ENCODE data around the gene C1R. TPM values are rescaled to one million over a fixed set of nuclear protein-coding genes. Genes with fewer than 3 reads are reported as not detected.
"Not testable (repeated sequence)": the region's sequence is repeated elsewhere in the genome, so short reads cannot be mapped to it uniquely, and the experiment has no call there.

The C1R gene
- total RNA-seq, 2 donors from 2014 or later, result 191 to 467 TPM

DNA sequence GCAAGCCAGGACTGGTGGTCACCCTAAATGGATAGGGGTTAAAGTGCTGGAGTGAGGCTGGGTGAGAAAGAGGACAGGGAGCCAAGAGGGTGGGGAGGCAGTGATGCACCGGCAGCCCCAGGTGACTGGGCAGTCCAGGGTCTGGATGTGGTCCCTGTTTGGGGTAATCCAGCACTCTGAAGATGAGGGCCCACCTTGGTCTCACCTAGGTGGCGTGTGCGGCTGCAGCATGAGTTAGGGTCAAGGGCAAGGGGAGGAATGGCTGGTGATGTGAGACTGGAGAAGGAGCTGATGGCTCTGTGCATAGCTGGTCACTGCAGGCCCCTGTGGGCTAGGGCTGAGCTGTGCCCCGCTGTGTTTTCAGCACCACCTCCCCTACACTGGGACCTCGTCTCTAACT is 18.4 kb upstream of the C1R start:
- Histone ChIP-seq H3K9me3 (peaks cover 3 to 9% of the 10 kb centered on the region in 2 donors), H3K27ac (no peak overlapping the region), H3K27me3 (no peaks in the 10 kb centered on the region), H3K36me3 (peaks cover 8% of the 10 kb centered on the region), H3K4me1 (peaks cover 0 to 24% of the 10 kb centered on the region in 2 donors), H3K4me3 (no peak overlapping the region)
- no peak for DNase-seq (ENCODE audit: low spot score)
- TF ChIP-seq, protein P1, sequence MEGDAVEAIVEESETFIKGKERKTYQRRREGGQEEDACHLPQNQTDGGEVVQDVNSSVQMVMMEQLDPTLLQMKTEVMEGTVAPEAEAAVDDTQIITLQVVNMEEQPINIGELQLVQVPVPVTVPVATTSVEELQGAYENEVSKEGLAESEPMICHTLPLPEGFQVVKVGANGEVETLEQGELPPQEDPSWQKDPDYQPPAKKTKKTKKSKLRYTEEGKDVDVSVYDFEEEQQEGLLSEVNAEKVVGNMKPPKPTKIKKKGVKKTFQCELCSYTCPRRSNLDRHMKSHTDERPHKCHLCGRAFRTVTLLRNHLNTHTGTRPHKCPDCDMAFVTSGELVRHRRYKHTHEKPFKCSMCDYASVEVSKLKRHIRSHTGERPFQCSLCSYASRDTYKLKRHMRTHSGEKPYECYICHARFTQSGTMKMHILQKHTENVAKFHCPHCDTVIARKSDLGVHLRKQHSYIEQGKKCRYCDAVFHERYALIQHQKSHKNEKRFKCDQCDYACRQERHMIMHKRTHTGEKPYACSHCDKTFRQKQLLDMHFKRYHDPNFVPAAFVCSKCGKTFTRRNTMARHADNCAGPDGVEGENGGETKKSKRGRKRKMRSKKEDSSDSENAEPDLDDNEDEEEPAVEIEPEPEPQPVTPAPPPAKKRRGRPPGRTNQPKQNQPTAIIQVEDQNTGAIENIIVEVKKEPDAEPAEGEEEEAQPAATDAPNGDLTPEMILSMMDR (IDR thresholded peaks at IDR 0.05), result no peak

DNA sequence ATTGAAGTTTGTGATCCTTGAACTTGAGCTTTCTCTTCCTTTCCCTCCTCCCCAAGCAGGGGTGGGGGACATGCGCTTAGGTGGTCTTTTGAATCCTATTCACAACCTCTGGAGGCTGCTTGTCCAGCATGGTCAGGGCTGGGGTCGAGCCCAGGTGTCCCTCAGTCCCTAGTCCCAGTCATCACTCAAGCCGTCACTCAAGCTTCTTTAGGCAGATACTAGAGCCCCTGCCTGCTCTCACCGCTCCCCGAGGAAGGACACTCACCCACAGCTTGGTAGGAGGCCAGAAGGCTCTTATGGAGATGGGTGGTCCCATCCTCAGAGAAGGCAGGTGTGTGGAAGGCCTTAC is 17.3 kb upstream of the C1R start:
- peaks cover 8% of the 10 kb centered on the region for H3K36me3 ChIP-seq
- H3K4me3 ChIP-seq, result peak overlapping the region; percentile 44 to 50
- peaks cover 0 to 24% of the 10 kb centered on the region in 2 donors for H3K4me1 ChIP-seq
- no peaks in the 10 kb centered on the region for H3K27me3 ChIP-seq
- peaks cover 3 to 10% of the 10 kb centered on the region in 2 donors for H3K9me3 ChIP-seq
- peak overlapping the region; percentile 81 to 84 for H3K27ac ChIP-seq
- TF ChIP-seq, protein P1 (IDR thresholded peaks at IDR 0.05), result no peak
- no peak for DNase-seq (ENCODE audit: low spot score)

DNA sequence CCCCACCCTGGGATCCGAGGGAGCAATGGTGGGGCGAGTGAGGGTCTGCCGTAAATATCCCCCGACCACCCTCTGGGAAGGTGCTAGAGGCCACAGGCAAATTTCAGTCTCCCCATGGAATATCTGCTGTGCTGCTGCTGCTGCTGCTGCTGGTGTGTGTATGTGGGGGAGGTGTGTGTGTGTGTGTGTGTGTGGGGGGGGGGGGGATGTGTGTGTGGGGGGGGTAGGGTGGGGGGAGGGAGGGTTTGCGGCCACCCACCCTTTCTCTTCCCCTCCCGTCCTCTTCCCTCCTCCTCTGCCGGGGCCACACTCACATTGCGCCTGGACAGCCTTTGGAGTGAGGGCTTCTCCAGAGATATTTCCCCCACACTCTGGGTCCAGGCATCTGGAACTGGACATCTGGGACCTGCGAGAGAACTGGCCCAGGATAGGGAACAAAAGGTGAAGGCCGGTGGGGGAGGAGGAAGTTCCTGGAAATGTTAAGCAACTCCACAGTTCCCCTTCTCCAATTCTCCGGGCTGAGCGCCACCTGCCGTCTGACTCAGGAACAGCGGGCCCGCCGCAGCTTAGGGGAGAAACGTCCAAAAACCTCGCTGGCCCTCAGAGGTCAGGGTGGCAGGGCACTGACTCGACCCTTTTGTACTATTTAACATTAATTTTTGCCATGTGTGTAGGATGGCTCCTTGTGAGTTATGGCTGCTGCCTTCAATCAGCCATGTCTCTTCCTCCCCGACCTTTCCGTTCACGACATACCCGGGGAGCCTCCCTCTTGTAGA is 16.7 kb upstream of the C1R start, which contains the start of gene C1RL:
Gene C1RL, minus strand, starts transcription at position 419 of the 776 bp plus-strand sequence. Its CDS starts 34 bp downstream, at position 385.
- H3K4me1 ChIP-seq, result peaks cover 0 to 24% of the 10 kb centered on the region in 2 donors
- peak within 1 kb of the TSS; percentile 81 to 84 for H3K27ac ChIP-seq
- peak within 1 kb of the TSS; percentile 44 to 50 for H3K4me3 ChIP-seq
- no peaks in the 10 kb centered on the region for H3K27me3 ChIP-seq
- peaks cover 3 to 10% of the 10 kb centered on the region in 2 donors for H3K9me3 ChIP-seq
- H3K36me3 ChIP-seq, result peaks cover 8% of the 10 kb centered on the region
- DNase-seq (ENCODE audit: low spot score), result peak; percentile 97
- TF ChIP-seq, protein P1 (IDR thresholded peaks at IDR 0.05), result peak; percentile 96 to 97

DNA sequence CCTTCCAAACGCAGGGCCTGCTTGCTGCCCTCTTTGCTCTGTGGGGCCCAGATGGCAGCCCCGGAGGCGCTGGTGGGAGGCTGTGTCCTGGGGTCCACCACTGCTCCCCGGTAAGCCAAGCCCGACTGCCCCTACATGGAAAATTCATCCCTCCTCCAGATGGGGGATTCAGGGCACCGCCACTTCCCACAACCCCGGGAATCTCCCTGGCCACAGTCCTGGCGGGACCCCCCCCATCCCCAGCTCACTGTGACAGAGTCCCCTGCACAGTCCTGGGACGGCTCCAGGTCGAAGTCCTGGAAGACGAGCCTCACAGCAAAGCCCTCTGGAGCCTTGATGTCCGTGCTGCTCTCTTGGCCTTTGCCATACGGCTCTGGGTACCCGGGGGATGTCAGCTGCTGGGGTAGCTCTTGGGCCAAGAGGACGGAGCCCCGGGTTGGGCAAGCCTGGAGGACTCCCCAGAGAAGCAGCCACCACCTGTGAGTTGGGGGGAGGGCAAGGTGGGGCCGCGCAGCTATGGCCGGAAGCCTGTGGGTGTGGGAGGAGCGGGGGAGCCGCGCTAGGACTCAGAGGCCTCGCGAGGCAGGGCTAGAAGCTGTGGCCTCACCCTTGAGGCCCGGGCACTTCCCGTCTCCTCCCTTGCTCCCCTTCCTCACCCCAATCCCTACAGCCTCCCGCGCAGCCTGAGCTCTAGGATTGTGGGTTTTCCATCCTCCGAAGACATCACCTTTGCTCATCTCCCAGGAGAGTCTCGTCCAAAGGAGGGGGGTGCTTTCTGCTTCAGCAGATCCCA is 16.0 kb upstream of the C1R start:
- TF ChIP-seq, protein P1 (IDR thresholded peaks at IDR 0.05), result no peak
- H3K4me1 ChIP-seq, result peaks cover 0 to 19% of the 10 kb centered on the region in 2 donors
- peak overlapping the region; percentile 81 to 84 for H3K27ac ChIP-seq
- H3K27me3 ChIP-seq, result no peaks in the 10 kb centered on the region
- peaks cover 3 to 10% of the 10 kb centered on the region in 2 donors for H3K9me3 ChIP-seq
- peak overlapping the region; percentile 44 to 50 for H3K4me3 ChIP-seq
- peaks cover 8% of the 10 kb centered on the region for H3K36me3 ChIP-seq
- DNase-seq (ENCODE audit: low spot score), result peak; percentile 79

DNA sequence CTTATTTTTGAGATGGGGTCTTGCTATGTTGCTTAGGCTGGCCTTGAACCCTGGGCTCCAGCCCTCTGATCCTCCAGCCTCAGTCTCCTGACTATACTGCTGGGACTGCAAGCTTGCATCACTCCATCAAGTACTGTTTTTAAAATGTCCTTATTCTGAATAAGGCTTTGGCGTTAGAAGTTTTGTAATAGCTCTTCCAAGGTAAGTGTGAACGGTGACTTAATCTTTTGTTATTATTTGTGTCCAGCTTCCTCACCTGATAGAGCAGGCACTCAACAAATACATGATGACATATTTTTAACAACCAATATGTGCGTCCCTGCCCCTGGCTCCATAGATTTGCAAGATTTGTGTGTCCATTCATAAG is 15.4 kb upstream of the C1R start:
- H3K36me3 ChIP-seq, result peaks cover 8% of the 10 kb centered on the region
- H3K4me3 ChIP-seq, result peak overlapping the region; percentile 44 to 50
- DNase-seq (ENCODE audit: low spot score), result no peak
- H3K27me3 ChIP-seq, result no peaks in the 10 kb centered on the region
- peaks cover 0 to 15% of the 10 kb centered on the region in 2 donors for H3K4me1 ChIP-seq
- H3K27ac ChIP-seq, result peak overlapping the region; percentile 81 to 84
- peaks cover 3 to 10% of the 10 kb centered on the region in 2 donors for H3K9me3 ChIP-seq
- TF ChIP-seq, protein P1 (IDR thresholded peaks at IDR 0.05), result no peak

DNA sequence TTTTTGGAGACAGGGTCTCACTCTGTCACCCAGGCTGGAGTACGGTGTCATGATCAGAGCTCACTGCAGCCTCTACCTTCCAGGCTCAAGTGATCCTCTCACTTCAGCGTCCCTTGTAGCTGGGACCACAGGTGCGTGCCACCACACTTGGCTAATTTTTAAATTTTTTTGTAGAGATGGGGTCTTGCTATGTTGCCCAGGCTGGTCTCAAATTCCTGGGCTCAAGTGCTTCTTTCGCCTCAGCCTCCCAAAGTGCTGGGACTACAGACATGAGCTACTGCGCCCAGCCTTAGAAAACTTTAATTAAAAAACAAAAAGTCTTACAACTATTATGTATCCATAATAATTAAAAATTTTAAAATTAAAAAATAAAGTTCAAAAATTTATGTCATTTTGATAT is 14.9 kb upstream of the C1R start:
- Histone ChIP-seq H3K27ac (peak overlapping the region in 1 of 2 donors; percentile 84), H3K4me1 (peaks cover 0 to 15% of the 10 kb centered on the region in 2 donors)
- not testable (repeated sequence) for H3K4me3 ChIP-seq; H3K36me3 ChIP-seq; H3K9me3 ChIP-seq; DNase-seq (ENCODE audit: low spot score); H3K27me3 ChIP-seq

Measured in right atrium auricular region (tissue), 2 donors.